Erythroblast (primary cell): Measurements from ENCODE around the gene RSAD1.

Source experiments
- GATA1 ChIP-seq: IDR thresholded peaks from 2 replicates; pipeline ENCODE4 v1.6.1; 2011; ENCODE audit warnings: low read depth, mild to moderate bottlenecking, control low read depth, low read length, moderate library complexity
- POLR2A ChIP-seq: IDR thresholded peaks from 2 replicates; pipeline ENCODE4 v1.6.1; 2011; ENCODE audit warnings: mild to moderate bottlenecking, low read length

DNA sequence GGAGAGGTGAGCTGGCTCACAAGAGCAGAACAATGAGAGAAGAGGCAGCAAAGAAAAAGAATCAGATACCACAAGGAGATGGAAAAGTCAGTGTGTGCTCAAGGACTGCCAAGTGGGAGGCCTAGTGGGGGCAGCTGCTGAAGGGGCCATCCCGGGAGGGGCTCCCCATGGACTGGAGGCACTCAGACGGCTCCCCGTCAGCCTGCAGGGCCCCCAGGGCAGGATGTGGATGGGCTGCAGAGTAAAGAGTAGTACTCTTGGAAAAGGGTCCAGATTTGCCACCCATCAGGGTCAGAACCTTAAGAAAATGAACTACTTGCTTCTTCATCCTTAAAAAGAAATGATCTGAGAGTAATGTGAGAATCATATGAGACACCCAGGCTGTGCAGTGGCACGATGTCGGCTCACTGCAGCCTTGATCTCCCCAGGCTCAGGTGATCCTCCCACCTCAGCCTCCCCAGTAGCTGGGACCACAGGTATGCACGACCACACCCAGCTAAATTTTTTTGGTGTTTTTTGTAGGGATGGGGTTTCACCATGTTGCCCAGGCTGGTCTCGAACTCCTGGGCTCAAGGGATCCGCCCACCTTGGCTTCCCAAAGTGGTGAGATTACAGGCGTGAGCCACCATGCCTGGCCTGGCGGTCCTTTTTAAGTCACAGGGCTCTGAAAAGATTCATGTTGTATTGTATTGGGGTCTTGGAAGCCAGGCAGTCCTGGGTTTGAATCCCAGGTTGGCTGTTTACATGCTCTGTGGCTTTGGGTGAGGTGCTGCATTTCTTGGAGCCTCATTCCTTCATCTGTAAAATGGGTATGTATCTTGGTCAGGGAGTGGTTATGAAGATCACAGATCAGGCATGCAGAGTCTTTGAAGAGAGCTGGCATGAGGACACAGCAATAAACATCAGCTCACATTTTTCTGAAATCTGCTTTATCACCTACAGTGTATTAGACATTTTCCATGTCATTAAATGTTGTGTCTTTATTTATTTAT lies 37.5 kb upstream of the RSAD1 start:
- TF ChIP-seq POLR2A (no peak), GATA1 (no peak)
